Stimulated activated CD4-positive, alpha-beta T cell treated with anti-CD3 and anti-CD28 coated beads, Interleukin-2, amount 100 ng/mL, for 4 hours (primary cell): ENCODE results near the gene CCNK.

Experiments
- DNase-seq: peaks from one replicate; pipeline ENCODE4 v3.0.0-alpha.2; 2020; ENCODE audit warnings: low read depth

CCNK gene

GRCh38 chr14:99480917-99481744, at the start of gene CCNK:
CCNK (plus strand) TSS chr14:99481409; CDS start chr14:99492678, 11,269 bp downstream.
- DNase-seq, result peak; percentile 100

DNA sequence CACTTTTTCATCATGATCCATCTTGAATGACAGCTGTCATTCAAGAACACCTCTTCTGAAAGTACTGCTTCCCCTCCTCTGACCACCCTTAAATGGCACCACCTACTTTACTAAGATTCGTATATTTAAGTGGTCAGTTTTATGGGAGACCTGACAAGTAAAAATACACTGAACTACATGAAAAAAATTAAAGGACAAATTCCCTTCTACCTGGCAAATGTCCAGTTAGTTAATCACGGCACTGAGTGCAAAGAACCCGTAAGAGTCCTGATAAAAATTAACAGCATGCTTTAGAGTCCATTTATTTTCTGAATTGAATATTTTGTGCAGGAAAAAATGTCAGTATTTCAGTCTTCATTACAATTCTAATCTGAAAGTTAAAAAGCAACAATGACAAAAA, 49.2 kb upstream of the CCNK start:
- DNase-seq, result no peak

DNA sequence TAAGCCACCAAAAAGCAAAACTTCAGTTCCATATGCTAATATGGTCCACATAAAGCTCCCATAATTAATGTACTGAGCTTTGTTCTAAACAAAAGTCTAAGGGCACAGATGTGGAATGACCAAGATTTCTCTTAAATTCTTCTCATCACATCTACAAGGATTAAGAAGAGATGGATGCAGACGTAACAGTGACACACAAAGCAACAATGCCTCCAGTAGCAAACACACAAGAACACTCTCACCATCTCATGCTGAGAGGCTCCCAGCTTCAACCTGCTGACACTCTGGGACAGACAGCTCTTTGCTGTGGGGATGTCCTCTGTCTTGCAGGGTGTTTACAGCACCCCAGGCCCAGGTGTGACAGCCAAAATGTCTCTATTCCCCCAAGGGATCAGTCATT, 48.7 kb upstream of the CCNK start:
- DNase-seq, result no peak

GRCh38 chr14:99435327-99435726, 45.9 kb upstream of the CCNK start:
- DNase-seq, result no peak

GRCh38 chr14:99436247-99437180, 44.7 kb upstream of the CCNK start:
- no peak for DNase-seq

- DNase-seq, result no peak
Measured at GRCh38 chr14:99437706-99438105, 43.5 kb upstream of the CCNK start.

DNA sequence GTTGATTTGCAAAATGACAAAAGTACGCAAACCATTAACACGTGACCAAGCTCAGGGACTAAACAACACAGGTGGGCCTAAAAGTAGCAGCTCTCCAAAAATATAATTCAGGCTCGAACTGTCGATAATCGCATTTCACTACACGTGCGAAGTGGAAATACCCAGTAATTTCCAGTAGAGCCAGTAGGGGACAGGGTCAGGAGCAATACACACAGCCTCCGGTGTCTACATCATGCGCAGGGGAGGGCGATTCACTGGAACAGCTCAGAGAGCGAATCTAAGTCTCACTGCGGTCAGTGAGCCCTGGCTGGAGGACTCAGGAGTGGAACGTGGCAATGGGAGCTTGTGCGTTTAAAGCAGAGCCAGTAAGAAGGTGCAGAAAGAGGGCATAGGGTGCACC, 40.9 kb upstream of the CCNK start:
- no peak for DNase-seq

DNA sequence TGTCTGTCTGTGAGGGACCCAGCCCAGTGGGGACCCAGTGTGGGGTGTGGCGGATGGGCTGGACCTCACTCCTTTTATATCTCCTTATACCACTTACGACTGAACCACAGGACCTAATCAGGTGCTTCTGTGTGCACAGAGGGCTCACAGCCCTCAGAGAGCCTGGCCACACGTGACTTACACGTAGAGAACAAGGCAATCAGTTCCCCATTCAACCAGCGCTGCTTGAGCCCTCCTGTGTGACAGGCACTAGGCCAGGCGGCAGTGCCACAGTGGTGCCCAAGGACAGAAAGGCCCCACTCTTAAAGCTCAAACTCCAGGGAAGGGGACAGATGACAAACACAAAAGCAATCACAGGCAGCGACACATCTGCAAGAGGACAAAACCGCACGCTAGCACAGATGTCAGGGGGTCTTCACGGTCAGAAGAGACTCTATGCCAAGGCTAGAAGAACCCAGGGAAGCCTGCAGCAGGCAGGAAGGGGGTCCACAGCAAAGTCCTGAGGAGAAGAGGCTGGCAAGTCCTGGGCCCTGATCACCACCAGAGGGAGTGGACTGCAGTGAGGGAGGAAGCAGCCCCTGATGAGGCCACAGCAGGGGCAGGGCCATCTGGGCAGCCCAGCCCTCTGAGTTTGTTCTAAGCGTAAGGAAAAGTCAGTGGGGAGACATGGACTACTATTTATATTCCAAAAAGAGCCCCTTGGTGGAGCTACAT, 39.9 kb upstream of the CCNK start:
- DNase-seq, result no peak

DNA sequence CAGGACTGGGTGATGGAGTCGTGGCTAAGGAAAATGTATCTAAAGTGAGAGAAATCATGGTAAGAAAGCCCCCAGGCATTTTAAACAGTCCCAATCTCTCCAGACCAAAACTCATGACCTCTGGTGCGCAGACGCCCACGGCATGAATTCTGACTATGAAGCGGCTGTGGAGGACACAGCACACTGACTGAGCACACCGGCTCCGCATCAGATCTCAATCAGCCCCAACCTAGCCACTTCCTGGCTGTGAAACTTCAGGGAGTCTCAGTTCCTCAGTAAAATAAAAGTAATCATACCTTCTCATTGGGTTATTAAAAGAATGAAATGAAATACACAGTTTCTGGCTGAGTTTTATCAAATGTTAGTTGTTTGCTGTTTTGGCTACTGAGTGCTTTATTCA, 39.3 kb upstream of the CCNK start:
- DNase-seq, result no peak

DNA sequence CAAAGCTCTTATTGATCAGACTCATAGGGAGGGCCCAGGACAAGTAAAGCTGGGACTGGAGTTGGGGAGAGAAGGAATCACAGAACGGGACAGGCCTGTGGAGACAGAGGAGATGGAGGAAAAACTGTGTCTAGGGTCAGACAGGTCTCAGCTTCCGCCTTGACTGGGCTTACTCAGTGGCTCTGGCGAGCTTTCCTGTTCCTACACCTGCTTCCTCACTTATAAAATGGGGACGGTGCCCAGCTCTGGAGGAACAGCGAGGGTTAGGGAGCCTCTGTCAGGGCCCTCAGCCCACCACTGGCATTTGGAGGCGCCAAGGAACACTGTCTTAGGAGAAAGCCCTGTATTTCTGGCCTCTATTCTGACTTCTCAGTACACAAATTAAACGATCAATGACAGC, 35.3 kb upstream of the CCNK start:
- no peak for DNase-seq

- DNase-seq, result no peak
Measured at GRCh38 chr14:99447739-99448138, 33.5 kb upstream of the CCNK start.

GRCh38 chr14:99450266-99450665, 30.9 kb upstream of the CCNK start:
- no peak for DNase-seq

- no peak for DNase-seq
Measured at GRCh38 chr14:99451234-99451633, 30.0 kb upstream of the CCNK start.

GRCh38 chr14:99452968-99453367, 28.2 kb upstream of the CCNK start:
- no peak for DNase-seq

- no peak for DNase-seq
Measured at GRCh38 chr14:99454246-99454645, 27.0 kb upstream of the CCNK start.

GRCh38 chr14:99459481-99460100, 21.6 kb upstream of the CCNK start:
- no peak for DNase-seq

GRCh38 chr14:99460793-99461192, 20.4 kb upstream of the CCNK start:
- DNase-seq, result no peak

GRCh38 chr14:99461411-99462085, 19.7 kb upstream of the CCNK start:
- DNase-seq, result no peak

GRCh38 chr14:99462210-99462609, 19.0 kb upstream of the CCNK start:
- DNase-seq, result no peak

- DNase-seq, result no peak
Measured at GRCh38 chr14:99463974-99464373, 17.2 kb upstream of the CCNK start.

DNA sequence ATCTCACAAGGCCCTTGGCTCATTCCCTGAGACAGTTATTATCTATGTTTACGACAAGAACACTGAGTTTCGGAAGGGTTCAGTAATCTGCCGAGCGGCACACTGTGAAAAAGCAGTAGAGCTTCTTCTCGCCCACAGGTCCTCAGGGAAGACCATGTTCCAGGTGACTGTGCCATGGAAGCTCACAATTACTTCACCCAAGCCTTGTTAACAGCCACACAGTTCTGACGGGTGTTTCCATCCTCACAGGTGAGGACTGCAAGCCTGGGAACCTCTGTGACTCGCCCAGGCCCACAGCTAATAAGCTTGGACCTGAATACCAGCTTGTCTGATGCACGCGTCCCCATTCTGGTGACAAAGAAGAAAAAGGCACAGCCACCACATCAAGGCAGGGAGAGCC, 15.9 kb upstream of the CCNK start:
- DNase-seq, result no peak
